Upper lobe of right lung (tissue), 1 donor: ENCODE results near the gene TAX1BP3. TPM values are rescaled to one million over a fixed set of nuclear protein-coding genes. Genes with fewer than 3 reads are reported as not detected.
"Not testable (repeated sequence)": the region's sequence is repeated elsewhere in the genome, so short reads cannot be mapped to it uniquely, and the experiment has no call there.

Source experiments
- ATAC-seq: fragments of 200-7000 bp; cut with Tn5 transposase; one replicate; pipeline ENCODE4 v1.9.1; 2020; ENCODE audit warnings: mild to moderate bottlenecking, moderate library complexity
- DNase-seq: peaks from one replicate; pipeline ENCODE4 v3.0.0-alpha.2; 2020
- H3K27ac ChIP-seq: fragments of 200-600 bp; one replicate; pipeline ENCODE4 v1.8.0; 2022
- H3K27me3 ChIP-seq: fragments of 200-600 bp; one replicate; pipeline ENCODE4 v1.8.0; 2022; ENCODE audit warnings: mild to moderate bottlenecking
- H3K36me3 ChIP-seq: fragments of 200-600 bp; one replicate; pipeline ENCODE4 v1.8.0; 2022
- H3K4me1 ChIP-seq: fragments of 200-600 bp; one replicate; pipeline ENCODE4 v1.8.0; 2022
- H3K4me3 ChIP-seq: fragments of 200-600 bp; one replicate; pipeline ENCODE4 v1.8.0; 2022; ENCODE audit warnings: mild to moderate bottlenecking
- H3K9me3 ChIP-seq: fragments of 200-600 bp; one replicate; pipeline ENCODE4 v1.8.0; 2022
- CTCF ChIP-seq: fragments of 200-600 bp; IDR thresholded peaks from one replicate; pipeline ENCODE4 v1.8.0; 2022; ENCODE audit warnings: antibody characterized with exemption
- intact Hi-C: fragments of 100-400 bp; cut with DNase I; formaldehyde crosslinking; loops from one replicate; pipeline ENCODE4 v1.11.0; 2022
- long read RNA-seq: library from polyadenylated mRNA; unstranded; transcript quantifications from one replicate; pipeline ENCODE4 v2.0.0, GENCODE V29; 2021
- total RNA-seq: library from RNA; stranded (reverse); fragmentation: NEBNext Ultra II Directional; extraction: Animal tissue kit (Norgen Biotek cat#: 25700); gene quantifications from one replicate; pipeline ENCODE4 v1.2.1, GENCODE V29; 2021
- donor health status: DM: no; HTN: yes; CAD: no; lungs with severe emphysema.

The TAX1BP3 gene
- 108 TPM for total RNA-seq
- long read RNA-seq, transcript TAX1BP3-201 (4 exons, 1,377 nt), result major isoform, 22 of 23 reads
- long read RNA-seq, partial matches to known transcripts, result 0 of 23 reads
- long read RNA-seq, other reads (novel, unspliced or antisense), result 1 of 23 reads

GRCh38 chr17:3668279-3669084, at the start of gene TAX1BP3, which contains the start of gene EMC6:
Gene TAX1BP3 (minus strand): TSS chr17:3668578. CDS start chr17:3668526, 52 bp downstream.
Gene EMC6 (plus strand): TSS chr17:3668812. CDS start chr17:3669147, 335 bp downstream.
- TF ChIP-seq CTCF, result no peak
- peaks cover 29% of the 10 kb centered on the region for H3K4me1 ChIP-seq
- DNase-seq (peak; percentile 100), ATAC-seq (peak; percentile 94)
- no peaks in the 10 kb centered on the region for H3K27me3 ChIP-seq
- peaks cover 22% of the 10 kb centered on the region for H3K36me3 ChIP-seq
- intact Hi-C loops, result no loop called here
- H3K4me3 ChIP-seq, result peak within 1 kb of the TSS; percentile 88
- H3K9me3 ChIP-seq, result no peaks in the 10 kb centered on the region
- peak within 1 kb of the TSS; percentile 95 for H3K27ac ChIP-seq

- peaks cover 67% of the 10 kb centered on the region for H3K36me3 ChIP-seq
- no peak overlapping the region for H3K4me3 ChIP-seq
- no peaks in the 10 kb centered on the region for H3K9me3 ChIP-seq
- TF ChIP-seq CTCF, result no peak
- DNase-seq (no peak), ATAC-seq (no peak)
- peaks cover 10% of the 10 kb centered on the region for H3K4me1 ChIP-seq
- H3K27ac ChIP-seq, result no peak overlapping the region
- no peaks in the 10 kb centered on the region for H3K27me3 ChIP-seq
- intact Hi-C loops, result no loop called here
These were observed 46.9 kb upstream of the TAX1BP3 start for GRCh38 chr17:3715296-3715695.

- Histone ChIP-seq H3K27ac (no peak overlapping the region), H3K9me3 (no peaks in the 10 kb centered on the region), H3K36me3 (peaks cover 51% of the 10 kb centered on the region), H3K4me3 (no peak overlapping the region), H3K27me3 (no peaks in the 10 kb centered on the region), H3K4me1 (peaks cover 3% of the 10 kb centered on the region)
- ATAC-seq, result no peak
- intact Hi-C loops, result no loop called here
- no peak for DNase-seq
- no peak for TF ChIP-seq CTCF
These were observed 44.6 kb upstream of the TAX1BP3 start for GRCh38 chr17:3712811-3713463.

- no peaks in the 10 kb centered on the region for H3K27me3 ChIP-seq
- intact Hi-C loops, result no loop called here
- peaks cover 32% of the 10 kb centered on the region for H3K36me3 ChIP-seq
- no peak for TF ChIP-seq CTCF
- no peaks in the 10 kb centered on the region for H3K9me3 ChIP-seq
- no peak for DNase-seq
- H3K4me3 ChIP-seq, result no peak overlapping the region
- H3K4me1 ChIP-seq, result peaks cover 3% of the 10 kb centered on the region
- ATAC-seq, result peak; percentile 84
- H3K27ac ChIP-seq, result no peak overlapping the region
These were observed 42.6 kb upstream of the TAX1BP3 start for GRCh38 chr17:3710951-3711383.

- ATAC-seq (no peak), DNase-seq (no peak)
- Histone ChIP-seq H3K4me3 (no peak overlapping the region), H3K4me1 (peaks cover 3% of the 10 kb centered on the region), H3K27ac (no peak overlapping the region), H3K9me3 (no peaks in the 10 kb centered on the region), H3K36me3 (peaks cover 6% of the 10 kb centered on the region), H3K27me3 (no peaks in the 10 kb centered on the region)
- intact Hi-C loops, result no loop called here
- TF ChIP-seq CTCF, result no peak
These were observed 40.0 kb upstream of the TAX1BP3 start for GRCh38 chr17:3708366-3708765.

- H3K4me1 ChIP-seq, ATAC-seq, H3K36me3 ChIP-seq, H3K4me3 ChIP-seq, H3K27ac ChIP-seq, DNase-seq, intact Hi-C loops, H3K9me3 ChIP-seq, H3K27me3 ChIP-seq: not testable (repeated sequence)
These were observed 37.3 kb upstream of the TAX1BP3 start for GRCh38 chr17:3705718-3705984.
